Astrocyte (in vitro differentiated cells and primary cell): ENCODE results near the gene NOSTRIN. TPM values are rescaled to one million over a fixed set of nuclear protein-coding genes. Genes with fewer than 3 reads are reported as not detected.

Source experiments
- DNase-seq: peaks from one replicate; pipeline ENCODE4 v3.0.0-alpha.2; 2010; ENCODE audit warnings: low read depth
- FAIRE-seq: peaks from 2 replicates; lab custom pipeline; 2011; peaks lifted over from hg19 to GRCh38; lab: Jason Lieb, UNC
- H2AFZ ChIP-seq: 2 replicates; pipeline ENCODE4 v1.6.0; 2012; ENCODE audit warnings: low read depth, low read length, inconsistent platforms
- H3K27ac ChIP-seq: 2 replicates; pipeline ENCODE4 v1.5.1; 2011; ENCODE audit warnings: low read depth, low read length, inconsistent platforms
- H3K27me3 ChIP-seq: 2 replicates; pipeline ENCODE4 v1.6.0; 2011; ENCODE audit warnings: low read length, inconsistent platforms; ENCODE audit not compliant: insufficient read depth
- H3K36me3 ChIP-seq: 2 replicates; pipeline ENCODE4 v1.5.1; 2011; ENCODE audit warnings: low read length, inconsistent platforms; ENCODE audit not compliant: insufficient read depth
- H3K4me1 ChIP-seq: 2 replicates; pipeline ENCODE4 v1.5.1; 2011; ENCODE audit warnings: low read length, inconsistent platforms; ENCODE audit not compliant: insufficient read depth
- H3K4me2 ChIP-seq: 2 replicates; pipeline ENCODE4 v1.6.0; 2012; ENCODE audit warnings: low read length, inconsistent platforms
- H3K4me3 ChIP-seq: 2 replicates; pipeline ENCODE4 v1.5.1; 2011; ENCODE audit warnings: low read depth, mild to moderate bottlenecking, low read length, inconsistent platforms; ENCODE audit not compliant: insufficient read depth
- H3K79me2 ChIP-seq: 2 replicates; pipeline ENCODE4 v1.6.0; 2012; ENCODE audit warnings: mild to moderate bottlenecking, low read length, inconsistent platforms; ENCODE audit not compliant: insufficient read depth
- H3K9ac ChIP-seq: 2 replicates; pipeline ENCODE4 v1.6.0; 2012; ENCODE audit warnings: mild to moderate bottlenecking, low read length, inconsistent platforms
- H3K9me3 ChIP-seq: 2 replicates; pipeline ENCODE4 v1.5.1; 2012; ENCODE audit warnings: low read depth, mild to moderate bottlenecking, low read length, inconsistent platforms; ENCODE audit not compliant: insufficient read depth
- H4K20me1 ChIP-seq: 2 replicates; pipeline ENCODE4 v1.6.0; 2012; ENCODE audit warnings: low read length, inconsistent platforms; ENCODE audit not compliant: insufficient read depth
- H3K27ac Mint-ChIP-seq: one replicate; pipeline ENCODE4 v1.8.0; 2021; ENCODE audit warnings: mild to moderate bottlenecking, mixed read lengths; ENCODE audit not compliant: unreplicated experiment
- H3K27me3 Mint-ChIP-seq: one replicate; pipeline ENCODE4 v1.8.0; 2021; ENCODE audit warnings: low read depth, mixed read lengths; ENCODE audit not compliant: unreplicated experiment
- H3K36me3 Mint-ChIP-seq: one replicate; pipeline ENCODE4 v1.8.0; 2021; ENCODE audit warnings: low read depth, mixed read lengths; ENCODE audit not compliant: unreplicated experiment
- H3K4me1 Mint-ChIP-seq: one replicate; pipeline ENCODE4 v1.8.0; 2021; ENCODE audit warnings: low read depth, mixed read lengths; ENCODE audit not compliant: unreplicated experiment
- H3K4me3 Mint-ChIP-seq: one replicate; pipeline ENCODE4 v1.8.0; 2021; ENCODE audit warnings: mild to moderate bottlenecking, moderate library complexity, mixed read lengths; ENCODE audit not compliant: unreplicated experiment
- H3K9me3 Mint-ChIP-seq: one replicate; pipeline ENCODE4 v1.8.0; 2021; ENCODE audit warnings: mild to moderate bottlenecking, mixed read lengths; ENCODE audit not compliant: unreplicated experiment
- CTCF ChIP-seq: IDR thresholded peaks from 2 replicates; pipeline ENCODE4 v1.5.1; 2011; ENCODE audit warnings: low read depth, mild to moderate bottlenecking, inconsistent platforms, low read length, moderate library complexity; ENCODE audit not compliant: insufficient read depth
- EZH2 ChIP-seq: IDR thresholded peaks from 2 replicates; pipeline ENCODE4 v1.6.1; 2012; ENCODE audit warnings: mild to moderate bottlenecking, low read length, inconsistent platforms; ENCODE audit not compliant: insufficient read depth
- total RNA-seq: library from RNA; stranded (reverse); gene quantifications from 2 replicates; pipeline ENCODE4 v1.2.1, GENCODE V29; 2021

The NOSTRIN gene
- total RNA-seq, 1 donor from 2014 or later = not detected

GRCh38 chr2:168798076-168798887 lies 4.2 kb upstream of the NOSTRIN start:
- no peaks in the 10 kb centered on the region for H3K79me2 ChIP-seq
- Mint-ChIP-seq H3K36me3 (no peaks in the 10 kb centered on the region), H3K9me3 (no peaks in the 10 kb centered on the region), H3K27ac (no peak overlapping the region), H3K4me3 (no peak overlapping the region), H3K4me1 (peaks cover 4% of the 10 kb centered on the region), H3K27me3 (no peaks in the 10 kb centered on the region)
- no peak overlapping the region for H3K27ac ChIP-seq
- H3K4me1 ChIP-seq = peaks cover 5% of the 10 kb centered on the region
- no peak for FAIRE-seq
- no peaks in the 10 kb centered on the region for H3K36me3 ChIP-seq
- no peak overlapping the region for H3K4me3 ChIP-seq
- TF ChIP-seq CTCF (no peak), EZH2 (no peak)
- H3K9ac ChIP-seq = no peak overlapping the region
- no peaks in the 10 kb centered on the region for H3K9me3 ChIP-seq
- no peak for DNase-seq
- no peaks in the 10 kb centered on the region for H3K27me3 ChIP-seq
- H2AFZ ChIP-seq = no peak overlapping the region
- no peaks in the 10 kb centered on the region for H4K20me1 ChIP-seq
- H3K4me2 ChIP-seq = no peak overlapping the region

- Histone ChIP-seq H3K4me1 (peaks cover 5% of the 10 kb centered on the region), H3K4me3 (no peak overlapping the region), H3K9ac (no peak overlapping the region), H3K36me3 (no peaks in the 10 kb centered on the region), H3K79me2 (no peaks in the 10 kb centered on the region), H4K20me1 (no peaks in the 10 kb centered on the region), H3K27ac (no peak overlapping the region), H3K27me3 (no peaks in the 10 kb centered on the region), H2AFZ (no peak overlapping the region), H3K4me2 (no peak overlapping the region), H3K9me3 (no peaks in the 10 kb centered on the region)
- Mint-ChIP-seq H3K9me3 (no peaks in the 10 kb centered on the region), H3K4me3 (no peak overlapping the region), H3K27ac (no peak overlapping the region), H3K4me1 (peaks cover 4% of the 10 kb centered on the region), H3K36me3 (no peaks in the 10 kb centered on the region), H3K27me3 (no peaks in the 10 kb centered on the region)
- TF ChIP-seq CTCF = no peak
- no peak for TF ChIP-seq EZH2
- FAIRE-seq = no peak
- no peak for DNase-seq
Observed at GRCh38 chr2:168798888-168799410, 3.5 kb upstream of the NOSTRIN start.

- Histone ChIP-seq H3K4me2 (no peak overlapping the region), H3K27ac (no peak overlapping the region), H3K9me3 (no peaks in the 10 kb centered on the region), H2AFZ (no peak overlapping the region), H3K27me3 (no peaks in the 10 kb centered on the region), H3K36me3 (no peaks in the 10 kb centered on the region), H3K79me2 (no peaks in the 10 kb centered on the region), H3K4me1 (peaks cover 5% of the 10 kb centered on the region), H3K4me3 (no peak overlapping the region), H4K20me1 (no peaks in the 10 kb centered on the region), H3K9ac (no peak overlapping the region)
- H3K9me3 Mint-ChIP-seq = no peaks in the 10 kb centered on the region
- DNase-seq (no peak), FAIRE-seq (no peak)
- peaks cover 4% of the 10 kb centered on the region for H3K4me1 Mint-ChIP-seq
- H3K27me3 Mint-ChIP-seq = no peaks in the 10 kb centered on the region
- H3K36me3 Mint-ChIP-seq = no peaks in the 10 kb centered on the region
- TF ChIP-seq EZH2 (no peak), CTCF (no peak)
- no peak overlapping the region for H3K4me3 Mint-ChIP-seq
- no peak overlapping the region for H3K27ac Mint-ChIP-seq
Observed at GRCh38 chr2:168801471-168801870, 966 bp upstream of the NOSTRIN start.
